NCI-H748 (cell line): ENCODE data around the gene POLRMT.

Experiments used
- DNase-seq: peaks from one replicate; lab custom pipeline; 2025; ENCODE audit not compliant: unreplicated experiment; lab: John Stamatoyannopoulos, UW

POLRMT gene

DNA sequence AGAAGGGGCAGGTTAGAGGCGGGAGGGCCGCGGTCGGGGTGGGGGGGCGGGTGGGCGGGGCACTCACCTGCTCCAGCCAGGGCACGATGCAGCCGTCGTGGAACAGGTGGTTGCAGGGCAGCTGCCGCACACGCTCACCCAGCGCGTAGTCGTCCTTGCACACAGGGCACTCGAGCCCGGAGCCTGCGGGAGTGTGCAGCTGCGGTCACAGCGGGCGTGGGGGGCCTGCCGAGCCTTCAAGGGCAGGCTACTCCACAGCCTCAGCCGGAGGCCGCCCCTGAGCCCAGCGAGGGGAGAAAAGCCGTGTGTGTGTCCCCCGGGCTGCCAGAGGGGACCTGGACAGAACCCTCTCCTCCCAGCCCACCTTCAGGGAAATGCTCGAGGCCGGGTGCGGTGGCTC, 15.0 kb upstream of the POLRMT start:
- DNase-seq, result no peak

DNA sequence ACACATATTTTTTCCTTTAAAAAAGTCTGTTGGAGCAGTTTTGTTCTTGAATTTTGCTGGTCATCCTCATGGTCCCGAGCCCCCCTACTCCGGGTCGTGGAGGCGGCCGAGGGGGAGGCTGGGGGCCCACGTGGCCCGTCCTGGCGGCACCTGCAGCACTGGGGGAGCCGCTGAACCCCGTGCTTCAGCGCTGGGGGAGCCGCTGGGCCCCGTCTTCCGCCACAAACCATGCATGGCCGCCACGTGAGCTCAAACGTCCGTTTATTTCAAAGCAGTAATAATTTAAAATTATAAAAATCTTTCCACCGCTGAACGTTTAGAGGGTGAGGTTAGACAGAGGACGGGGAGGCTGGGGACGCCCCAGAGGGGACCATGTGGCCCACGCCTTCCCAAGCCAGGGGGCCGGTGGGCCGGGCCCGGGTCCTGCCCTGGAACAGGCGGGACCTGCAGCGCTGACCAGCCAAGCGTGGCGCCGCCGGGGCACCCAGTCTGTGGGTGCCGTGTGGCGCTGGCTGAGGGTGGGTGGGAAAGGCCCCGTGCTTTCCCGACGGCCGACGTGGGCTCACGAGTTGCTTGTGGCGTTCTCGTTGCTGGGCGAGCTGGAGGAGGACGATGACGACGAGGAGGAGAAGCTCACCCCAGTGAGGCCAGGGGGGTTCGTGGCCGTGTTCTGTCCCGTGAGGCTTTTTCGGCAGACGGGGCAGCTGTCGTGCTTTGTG, 14.4 kb upstream of the POLRMT start:
- DNase-seq, result no peak

DNA sequence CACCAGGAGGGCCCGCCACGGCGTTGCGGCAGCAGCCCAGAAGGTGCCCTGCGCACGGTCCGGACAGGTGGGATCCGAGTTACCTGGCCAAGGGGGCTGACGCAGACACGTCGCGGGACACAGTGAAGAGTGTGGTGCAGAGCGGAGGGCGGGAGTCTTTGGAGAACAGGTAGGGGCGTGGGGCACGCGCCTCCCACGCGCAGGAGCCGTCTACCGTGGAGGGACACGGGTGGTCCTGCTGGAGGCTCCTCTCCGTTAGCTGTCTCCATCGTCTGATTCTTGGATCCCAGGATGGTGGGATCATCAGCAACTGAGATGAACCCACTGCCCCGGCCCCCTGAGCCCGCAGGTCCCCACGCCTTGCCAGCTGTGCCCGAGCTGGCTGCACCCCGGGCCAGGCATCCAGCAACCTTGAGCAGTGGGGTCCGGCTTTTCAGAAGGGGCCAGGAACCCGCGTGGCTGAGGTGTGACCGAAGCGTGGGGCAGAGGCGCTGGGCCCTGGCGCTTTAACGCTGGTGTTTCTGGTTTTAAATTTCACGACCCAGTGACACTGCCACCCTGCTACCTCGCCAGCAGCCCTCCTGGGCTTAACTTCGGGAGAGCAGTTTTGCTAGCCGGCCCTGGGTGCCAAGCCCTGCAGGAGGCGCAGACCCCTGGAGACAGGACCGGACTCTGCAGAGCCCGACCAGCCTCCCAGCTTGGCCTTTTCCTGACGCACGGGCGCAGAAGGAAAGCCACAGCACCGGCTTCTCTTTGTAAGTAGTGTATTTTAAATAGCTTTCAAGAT, 13.6 kb upstream of the POLRMT start:
- DNase-seq, result no peak

DNA sequence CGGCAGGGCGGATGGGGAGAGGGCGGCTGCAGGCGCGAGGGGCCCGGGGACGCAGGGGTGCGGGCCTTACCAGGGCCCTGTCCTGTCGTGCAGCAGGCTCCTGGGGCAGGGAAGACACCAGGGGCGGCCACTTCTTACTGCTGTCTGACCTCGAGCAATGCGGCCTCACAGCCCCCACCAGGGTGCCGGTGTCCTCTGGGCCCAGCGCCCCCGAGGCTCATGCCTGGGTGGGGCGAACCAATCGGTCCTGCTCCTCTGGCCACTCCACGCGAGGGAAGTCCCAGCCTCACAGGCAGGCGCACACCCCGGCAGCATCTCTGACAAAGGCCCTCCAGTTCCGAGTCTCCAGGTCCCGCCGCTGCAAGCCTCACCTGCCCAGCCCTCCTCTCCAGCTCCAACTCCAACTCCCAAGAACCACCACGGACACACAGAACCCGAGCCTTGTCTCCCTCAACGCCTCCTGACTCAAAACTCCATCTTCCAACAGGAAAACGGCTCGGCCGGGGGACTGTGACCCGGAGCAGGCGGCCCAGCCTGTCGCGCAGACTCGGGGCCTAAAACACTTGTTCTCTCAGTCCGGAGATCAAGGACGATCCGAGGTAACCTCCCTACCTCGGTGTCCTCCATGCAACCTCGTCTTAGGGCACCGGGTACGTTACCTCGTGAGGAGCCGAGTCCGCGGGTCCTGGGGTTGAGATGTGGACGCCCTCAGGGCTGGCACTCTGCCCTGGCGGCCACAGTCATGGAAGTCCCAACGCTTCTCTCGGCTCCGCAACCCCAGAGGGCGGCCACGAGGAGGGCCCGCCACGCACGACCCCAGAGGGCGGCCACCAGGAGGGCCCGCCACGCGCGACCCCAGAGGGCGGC, 12.8 kb upstream of the POLRMT start:
- no peak for DNase-seq

DNA sequence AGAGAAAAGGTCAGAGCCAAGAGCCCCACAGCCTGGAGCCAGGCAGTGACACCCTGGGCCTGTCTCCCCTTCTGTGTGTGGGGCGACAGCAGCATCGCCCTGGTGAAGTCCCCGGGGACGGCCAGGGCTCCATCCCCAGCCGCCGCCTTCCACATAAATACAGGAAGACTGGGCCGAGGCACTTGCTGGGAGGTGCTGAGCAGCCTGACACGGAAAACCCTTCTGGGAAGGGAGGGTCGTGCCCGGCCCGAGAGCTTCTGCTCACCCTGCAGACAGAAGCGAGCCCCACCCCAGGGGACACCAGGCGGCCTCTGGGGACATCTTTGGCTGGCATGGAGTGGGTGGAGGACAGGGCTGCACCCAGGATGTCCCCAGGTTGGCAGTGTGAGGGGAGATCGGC, 11.5 kb upstream of the POLRMT start:
- DNase-seq, result no peak

DNA sequence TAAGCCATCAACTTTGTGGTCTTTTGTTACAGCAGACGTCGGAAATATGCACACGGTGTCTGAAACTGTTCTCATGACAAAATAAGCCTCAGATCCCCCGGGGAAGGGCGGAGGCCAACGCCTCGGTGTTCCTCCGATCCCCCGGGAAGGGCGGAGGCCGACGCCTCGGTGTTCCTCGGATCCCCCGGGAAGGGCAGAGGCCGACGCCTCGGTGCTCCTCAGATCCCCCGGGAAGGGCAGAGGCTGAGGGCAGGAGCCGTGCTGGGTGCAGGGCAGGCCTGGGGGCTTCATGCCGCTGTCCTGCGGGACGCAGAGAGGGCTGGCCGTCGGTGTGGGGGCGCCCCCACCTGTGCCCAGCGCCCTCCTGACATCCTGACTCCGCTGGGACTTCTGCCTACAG, 11.0 kb upstream of the POLRMT start:
- no peak for DNase-seq

DNA sequence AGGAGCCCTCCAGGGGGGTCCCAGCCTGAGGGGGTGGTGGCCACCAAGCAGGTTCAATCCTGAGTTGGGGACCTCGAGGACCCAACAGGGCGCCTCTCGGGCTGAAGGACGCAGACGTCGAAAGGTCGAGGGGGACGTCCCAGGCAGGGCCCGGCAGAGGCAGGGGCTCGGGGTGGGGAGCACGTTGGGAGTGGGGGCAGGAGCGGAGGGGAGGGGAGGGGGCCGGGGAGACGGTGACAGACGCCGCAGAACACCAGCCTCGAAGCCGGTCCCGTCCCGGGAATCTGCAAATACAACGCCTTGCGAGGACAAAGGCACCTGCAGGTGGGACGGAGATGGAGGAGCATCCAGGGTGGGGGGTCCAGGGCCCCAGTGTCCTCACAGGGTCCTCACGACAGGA, 10.4 kb upstream of the POLRMT start:
- no peak for DNase-seq

DNA sequence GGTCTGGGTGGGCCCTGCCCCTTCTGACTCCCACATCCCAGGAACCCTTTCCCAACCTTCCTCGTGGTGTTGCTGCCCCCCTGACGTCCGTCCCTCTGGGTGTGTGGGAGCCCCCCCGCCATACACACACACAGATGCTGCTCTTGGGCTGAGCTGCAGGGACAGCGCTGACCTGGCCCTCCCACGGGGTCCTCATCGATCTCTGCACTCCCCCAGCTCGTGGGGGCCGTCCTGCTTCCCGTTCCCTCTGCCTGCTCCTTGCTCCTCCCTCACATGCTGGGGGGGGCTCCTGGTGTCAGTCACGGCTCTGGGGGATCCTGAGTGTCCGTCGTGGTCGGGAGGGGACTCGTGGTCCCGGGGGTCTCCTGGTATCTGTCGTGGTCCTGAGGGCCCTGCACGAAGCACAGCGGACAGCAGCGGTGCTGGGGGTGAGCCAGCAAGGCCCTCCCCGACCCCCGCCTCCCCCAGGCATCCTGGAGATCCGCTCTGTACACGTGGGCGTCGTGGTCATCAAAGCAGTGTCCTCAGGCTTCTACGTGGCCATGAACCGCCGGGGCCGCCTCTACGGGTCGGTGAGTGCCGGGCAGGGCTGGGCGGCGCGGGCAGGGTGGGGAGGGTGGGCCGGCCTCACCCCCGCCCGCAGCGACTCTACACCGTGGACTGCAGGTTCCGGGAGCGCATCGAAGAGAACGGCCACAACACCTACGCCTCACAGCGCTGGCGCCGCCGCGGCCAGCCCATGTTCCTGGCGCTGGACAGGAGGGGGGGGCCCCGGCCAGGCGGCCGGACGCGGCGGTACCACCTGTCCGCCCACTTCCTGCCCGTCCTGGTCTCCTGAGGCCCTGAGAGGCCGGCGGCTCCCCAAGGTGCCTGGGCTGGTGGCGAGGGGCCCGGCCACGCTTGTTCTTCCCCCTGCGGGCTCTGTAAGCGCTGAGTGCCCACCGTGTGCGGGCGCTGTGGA, 9.7 kb upstream of the POLRMT start:
- DNase-seq, result no peak

DNA sequence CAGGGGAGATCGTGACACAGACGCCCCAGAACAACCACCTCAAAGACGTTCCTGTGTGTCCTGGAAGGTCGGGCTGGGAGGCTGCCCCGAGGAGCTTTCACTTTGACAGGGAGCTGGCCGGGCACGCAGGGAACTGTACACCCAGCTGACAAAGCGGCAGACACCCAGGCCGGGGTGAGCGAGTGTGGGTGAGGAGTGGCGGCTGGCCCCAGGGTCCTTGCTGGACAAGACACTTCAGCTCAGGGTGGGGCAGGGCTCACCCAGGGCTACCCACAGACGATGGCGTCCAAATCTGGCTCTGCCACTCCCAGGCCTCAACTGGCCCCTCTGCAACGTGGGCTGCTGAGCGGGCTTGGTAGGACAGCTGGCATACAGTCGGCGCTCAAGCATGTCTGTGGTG, 8.4 kb upstream of the POLRMT start:
- DNase-seq, result no peak

DNA sequence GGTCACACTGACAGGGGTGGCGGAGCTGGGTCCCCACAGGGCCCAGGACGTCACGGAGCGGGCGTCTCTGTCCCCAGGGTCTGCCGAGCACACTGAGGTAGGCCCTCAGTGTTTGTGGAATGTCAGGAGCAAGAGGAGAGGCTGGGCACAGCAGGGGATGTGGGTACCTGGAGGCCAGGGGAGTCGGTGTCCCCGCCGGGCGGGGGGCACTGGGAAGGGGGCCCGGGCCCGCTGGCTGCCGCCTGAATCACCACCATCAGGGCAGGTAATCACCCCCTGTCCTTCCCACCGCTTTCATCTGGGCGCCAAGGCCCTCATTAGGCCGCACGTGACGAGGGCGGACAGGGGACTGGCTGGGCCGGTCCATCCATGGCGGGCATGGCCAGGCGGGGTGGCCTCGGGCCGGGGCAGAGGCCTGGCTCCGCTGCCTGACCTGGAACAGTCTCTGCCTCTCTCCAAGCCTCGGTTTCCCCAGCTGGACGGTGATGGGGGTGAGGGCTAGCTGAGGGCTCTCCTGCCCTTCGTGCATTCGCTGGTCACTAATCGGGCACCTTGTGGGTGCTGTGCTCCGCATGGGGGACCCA, 7.4 kb upstream of the POLRMT start:
- no peak for DNase-seq

DNA sequence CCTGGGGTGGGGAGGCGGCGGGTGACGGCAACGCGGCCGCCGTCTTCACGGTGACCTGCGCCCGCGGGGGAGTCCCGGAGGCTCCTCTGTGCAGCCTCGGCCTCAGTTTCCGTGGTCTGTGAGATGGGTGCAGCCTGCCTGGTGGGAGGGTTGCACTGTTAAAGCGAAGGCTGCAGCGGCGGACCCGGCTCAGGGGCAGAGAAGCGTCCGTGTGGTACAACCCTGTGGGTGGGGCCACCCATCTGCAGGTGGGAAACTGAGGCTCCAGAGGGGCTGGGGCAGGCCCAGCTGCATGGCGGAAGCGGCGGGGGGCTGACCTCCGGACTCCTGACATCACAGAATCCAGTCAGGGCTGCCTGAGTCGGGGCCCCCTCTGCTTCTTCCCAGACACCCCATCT, 6.8 kb upstream of the POLRMT start:
- DNase-seq, result no peak

DNA sequence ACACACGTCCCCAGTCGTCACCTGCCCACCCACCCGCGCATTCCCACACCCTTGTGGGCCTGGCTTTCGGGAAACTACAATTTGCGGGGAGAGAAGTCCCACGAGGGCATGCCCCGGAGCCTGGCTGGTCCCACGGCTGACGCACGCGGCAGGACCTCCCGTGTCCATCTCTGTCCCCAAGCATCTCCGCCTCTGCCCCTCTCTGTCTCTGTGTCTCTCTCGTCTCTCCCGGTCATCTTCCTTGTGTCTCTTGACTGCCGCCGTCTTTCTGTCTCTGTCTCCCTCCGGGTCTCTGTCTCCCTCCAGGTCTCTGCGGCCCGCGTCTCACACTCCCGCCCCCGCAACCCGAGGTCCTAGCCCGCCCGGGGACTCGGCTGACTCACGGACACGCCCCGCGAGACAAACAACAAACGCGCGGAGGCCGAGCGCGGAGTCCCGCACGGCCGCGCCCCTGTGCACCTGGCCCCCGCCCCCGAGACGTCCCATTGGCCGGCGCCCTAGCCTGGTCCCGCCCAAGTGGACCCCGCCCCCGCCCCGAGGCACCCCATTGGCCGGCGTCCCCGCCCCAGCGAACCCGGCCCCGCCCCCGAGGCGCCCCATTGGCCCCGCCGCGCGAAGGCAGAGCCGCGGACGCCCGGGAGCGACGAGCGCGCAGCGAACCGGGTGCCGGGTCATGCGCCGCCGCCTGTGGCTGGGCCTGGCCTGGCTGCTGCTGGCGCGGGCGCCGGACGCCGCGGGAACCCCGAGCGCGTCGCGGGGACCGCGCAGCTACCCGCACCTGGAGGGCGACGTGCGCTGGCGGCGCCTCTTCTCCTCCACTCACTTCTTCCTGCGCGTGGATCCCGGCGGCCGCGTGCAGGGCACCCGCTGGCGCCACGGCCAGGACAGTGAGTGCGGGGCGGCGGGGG, 6.2 kb upstream of the POLRMT start, which contains the start of gene FGF22:
Gene FGF22 (plus strand): TSS at position 627 of the 908 bp plus-strand sequence. CDS start 47 bp downstream, at position 674.
- peak; percentile 83 for DNase-seq

DNA sequence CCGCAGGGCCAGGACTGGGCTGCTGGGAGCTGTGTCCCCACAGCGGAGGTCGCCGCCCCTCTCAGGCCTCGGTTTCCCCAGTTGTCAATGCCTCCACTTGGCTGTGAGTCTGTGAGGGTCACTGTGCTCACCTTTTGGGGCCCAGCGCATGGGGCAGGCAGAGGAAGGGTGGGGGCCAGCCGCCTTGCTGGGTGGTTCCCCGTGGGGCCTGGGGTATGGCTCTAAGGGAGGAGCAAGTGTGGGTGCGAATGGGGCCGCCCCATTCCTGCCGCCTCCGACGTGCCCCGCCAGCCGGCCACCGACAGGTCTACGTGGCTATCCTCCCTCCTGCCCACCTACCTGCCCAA, 5.5 kb upstream of the POLRMT start:
- DNase-seq, result no peak

DNA sequence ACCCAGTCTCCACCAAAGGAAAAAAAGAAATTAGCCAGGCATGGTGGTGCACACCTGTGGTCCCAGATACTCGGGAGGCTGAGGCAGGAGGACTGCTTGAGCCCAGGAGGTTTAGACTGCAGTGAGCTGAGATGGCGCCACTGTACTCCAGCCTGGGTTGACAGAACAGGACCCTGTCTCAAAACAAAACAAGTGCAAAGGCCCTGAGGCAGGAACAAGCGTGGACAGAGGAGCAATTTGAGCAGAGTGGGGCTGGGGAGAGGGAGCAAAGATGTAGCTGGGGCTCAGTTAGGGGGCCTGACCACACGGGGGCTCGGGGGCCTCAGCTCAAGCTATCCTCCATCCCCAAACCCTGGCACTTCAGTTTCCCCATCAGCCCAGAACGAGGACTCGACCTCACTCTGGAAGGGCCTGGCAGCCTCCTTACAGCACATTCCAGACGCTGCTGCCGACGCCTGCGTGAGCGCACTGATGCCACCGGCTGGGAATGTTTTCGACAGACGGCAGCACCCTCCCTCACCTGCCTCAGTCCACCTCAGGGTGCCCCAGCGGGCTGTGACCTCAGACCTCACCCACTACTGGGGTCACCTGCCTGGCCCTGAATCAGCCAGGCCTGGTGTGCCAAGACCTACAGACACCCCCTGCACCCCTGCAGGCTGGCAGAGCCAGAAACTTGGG, 1.8 kb upstream of the POLRMT start:
- DNase-seq, result no peak

DNA sequence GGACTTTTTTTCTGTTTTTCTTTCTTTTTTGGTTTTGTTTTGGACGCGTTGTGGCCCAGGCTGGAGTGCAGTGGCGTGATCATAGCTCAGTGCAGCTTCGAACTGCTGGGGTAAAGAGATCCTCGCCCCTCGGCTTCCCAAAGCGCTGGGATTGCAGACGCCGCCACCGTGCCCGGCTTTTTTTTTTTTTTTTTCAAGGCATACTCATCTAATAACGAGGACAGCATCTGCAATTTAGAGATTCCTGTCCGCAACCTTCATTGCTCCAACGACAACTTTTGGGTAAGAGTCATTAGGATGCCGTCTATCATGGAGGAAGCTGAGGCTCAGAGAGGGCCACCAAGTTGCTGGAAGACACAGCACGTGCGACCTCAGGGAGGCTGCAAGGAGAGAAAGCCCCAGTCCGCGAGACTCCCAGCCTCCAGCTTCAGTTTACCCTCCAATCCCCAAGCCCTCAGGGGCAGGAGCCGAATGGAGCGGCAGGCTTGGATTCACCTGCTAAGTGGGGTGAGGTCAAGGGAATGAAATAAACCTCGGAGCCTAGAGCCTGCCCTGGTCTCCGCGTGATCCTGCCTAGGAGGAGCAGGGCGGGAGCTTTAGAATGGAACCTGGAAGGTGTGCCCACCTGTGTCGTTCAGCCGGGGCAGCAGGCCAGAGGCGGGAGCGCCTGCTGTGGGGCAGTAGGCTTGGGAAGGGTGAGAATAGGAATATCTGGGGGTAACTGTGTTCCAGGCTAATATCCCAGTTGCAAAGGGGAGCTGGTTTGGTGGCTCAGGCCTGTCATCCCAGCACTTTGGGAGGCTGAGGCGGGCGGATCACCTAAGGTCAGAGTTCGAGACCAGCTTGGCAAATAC, 676 bp upstream of the POLRMT start:
- peak; percentile 14 for DNase-seq

DNA sequence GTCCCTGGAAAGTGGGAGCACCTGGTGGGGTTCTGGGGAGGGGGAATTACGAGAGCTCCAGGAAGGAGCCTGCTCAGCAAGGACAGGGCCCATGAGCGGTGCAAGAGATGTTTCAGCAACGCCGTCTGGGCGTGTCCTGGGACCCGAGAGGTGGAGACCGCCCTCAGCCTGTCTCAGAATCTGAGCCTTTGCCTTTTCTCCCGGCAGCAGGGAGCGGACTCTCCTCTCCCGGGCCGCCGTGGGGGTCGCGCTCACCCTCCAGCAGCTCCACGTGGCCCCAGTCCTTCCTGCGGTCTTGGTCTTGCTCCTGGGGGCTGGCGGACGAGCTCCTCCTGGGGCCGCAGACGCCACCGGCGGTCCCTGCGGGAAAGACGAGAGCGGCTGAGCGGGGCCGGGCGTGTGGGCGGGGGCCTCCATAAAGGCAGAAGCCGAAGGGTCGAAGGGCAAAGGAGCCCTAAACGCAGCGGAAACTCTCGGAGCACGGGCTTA, 714 bp downstream of the POLRMT start:
- DNase-seq, result peak; percentile 26

DNA sequence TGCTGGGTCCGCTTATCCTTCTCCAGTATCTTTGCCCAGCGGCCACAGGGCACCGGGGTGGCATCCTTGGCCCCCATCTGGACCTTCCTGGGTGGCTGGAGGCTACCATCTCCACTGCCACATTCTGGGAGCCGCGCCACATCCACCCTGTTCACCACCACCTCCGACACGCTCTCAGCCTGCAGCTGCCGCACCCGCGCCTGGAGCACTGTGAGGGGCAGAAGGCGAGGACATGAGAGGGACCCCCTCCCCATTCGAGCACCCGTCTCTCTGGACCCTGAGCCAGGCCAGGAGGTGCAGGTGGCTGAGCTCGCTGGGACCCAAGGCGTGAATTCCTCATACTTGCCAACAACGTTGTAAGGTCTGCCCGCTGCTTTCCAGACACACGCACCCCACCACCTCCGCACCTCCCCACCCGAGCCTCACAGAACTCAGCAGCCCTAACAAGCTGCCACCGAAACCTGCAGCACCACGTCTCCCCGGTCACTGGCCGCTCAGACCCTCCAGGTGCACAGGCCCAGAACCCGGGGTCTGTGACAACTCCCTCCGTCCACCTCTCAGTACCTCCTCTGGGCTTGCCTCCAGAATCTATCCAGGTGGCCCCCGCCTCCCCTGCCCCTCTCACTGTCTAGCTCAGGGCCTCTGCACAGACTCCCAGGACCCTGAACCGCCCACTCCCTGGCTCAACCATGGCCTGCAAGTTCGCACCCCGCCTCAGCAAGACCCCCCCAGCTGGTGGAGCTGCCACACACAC, 3.2 kb downstream of the POLRMT start:
- no peak for DNase-seq
